GM12878 (cell line): ENCODE results near the gene MRPL30. TPM values are rescaled to one million over a fixed set of nuclear protein-coding genes. Genes with fewer than 3 reads are reported as not detected.

Source experiments
- ATAC-seq: fragments of 200-7000 bp; cut with Tn5 transposase; 3 replicates; pipeline ENCODE4 v1.9.1; 2020; ENCODE audit warnings: mild to moderate bottlenecking, moderate library complexity
- BruUV-seq: library from RNA; stranded (reverse); fragments of 400-500 nt; replicated peaks from 2 replicates; lab custom pipeline; 2021; lab: Mats Ljungman, UMichigan
- CTCF ChIA-PET: fragments of 300-600 bp; sonication (Branson Sonifier 250); formaldehyde crosslinking; extraction: SDS; loops from one replicate; lab custom pipeline; 2021; ENCODE audit warnings: inconsistent platforms; lab: Yijun Ruan, JAX
- POLR2A ChIA-PET: fragments of 350-600 bp; formaldehyde crosslinking; extraction: SDS; loops from one replicate; lab custom pipeline; 2021; ENCODE audit warnings: inconsistent platforms; lab: Charles Lee
- RAD21 ChIA-PET: fragments of 300-600 bp; sonication (Branson Sonifier 250); formaldehyde crosslinking; loops from one replicate; lab custom pipeline; 2023; ENCODE audit warnings: antibody characterized with exemption; ENCODE audit not compliant: unreplicated experiment; lab: Charles Lee
- SMC1A ChIA-PET: fragments of 300-600 bp; sonication (Branson Sonifier 250); formaldehyde crosslinking; loops from one replicate; lab custom pipeline; 2023; ENCODE audit not compliant: unreplicated experiment, uncharacterized antibody; lab: Charles Lee
- DNase-seq: peaks from one replicate; pipeline ENCODE4 v3.0.0-alpha.2; 2011; ENCODE audit warnings: low read depth, low spot score
- FAIRE-seq: peaks from 3 replicates; lab custom pipeline; 2011; peaks lifted over from hg19 to GRCh38; lab: Jason Lieb, UNC
- H2AFZ ChIP-seq: 2 replicates; pipeline ENCODE4 v1.6.0; 2011; ENCODE audit warnings: low read depth, low read length, control low read depth; ENCODE audit not compliant: control insufficient read depth
- H3K27ac ChIP-seq: 2 replicates; pipeline ENCODE4 v1.5.1; 2011; ENCODE audit warnings: control low read depth; ENCODE audit not compliant: control insufficient read depth, insufficient read depth
- H3K27me3 ChIP-seq, 2 experiments: replicated peaks in 1 of 2; 2 replicates each; pipeline versions ENCODE4 v1.6.0 to v1.6.1; 2011; ENCODE audit warnings: low read length in 1 of 2; ENCODE audit not compliant: control insufficient read depth in 2 of 2, insufficient read depth in 2 of 2
- H3K36me3 ChIP-seq, 2 experiments: 2 replicates each; pipeline ENCODE4 v1.5.1; 2011; ENCODE audit warnings: low read length in 1 of 2; ENCODE audit not compliant: control insufficient read depth in 2 of 2, insufficient read depth in 2 of 2
- H3K4me1 ChIP-seq: 2 replicates; pipeline ENCODE4 v1.6.1; 2011; ENCODE audit warnings: mild to moderate bottlenecking, low read length, moderate library complexity, mixed read lengths; ENCODE audit not compliant: control insufficient read depth, insufficient read depth
- H3K4me2 ChIP-seq: 2 replicates; pipeline ENCODE4 v1.6.0; 2011; ENCODE audit warnings: control low read depth; ENCODE audit not compliant: control insufficient read depth, insufficient read depth
- H3K4me3 ChIP-seq: fragments of 200-600 bp; sonication (generic); 2 replicates; pipeline ENCODE4 v1.5.1; 2016
- H3K79me2 ChIP-seq: 2 replicates; pipeline ENCODE4 v1.6.0; 2011; ENCODE audit warnings: low read length; ENCODE audit not compliant: control insufficient read depth, insufficient read depth
- H3K9ac ChIP-seq: 2 replicates; pipeline ENCODE4 v1.8.0; 2011; ENCODE audit warnings: low read length, control low read depth, mixed read lengths; ENCODE audit not compliant: control insufficient read depth, insufficient read depth
- H3K9me3 ChIP-seq: replicated peaks from 3 replicates; pipeline ENCODE4 v1.5.1; 2011; ENCODE audit warnings: mild to moderate bottlenecking, low read length; ENCODE audit not compliant: control insufficient read depth, insufficient read depth
- H4K20me1 ChIP-seq: 2 replicates; pipeline ENCODE4 v1.6.0; 2011; ENCODE audit not compliant: control insufficient read depth, insufficient read depth
- BHLHE40 ChIP-seq, 2 experiments: fragments of 450-650 bp in 1 of 2; IDR thresholded peaks; 2 replicates each; pipeline ENCODE4 v1.6.1; 2011 to 2017; ENCODE audit warnings: low read depth in 2 of 2, borderline replicate concordance in 1 of 2, improper control_type of control experiment in 1 of 2, low read length in 1 of 2, mild to moderate bottlenecking in 1 of 2
- CHD1 ChIP-seq: IDR thresholded peaks from 2 replicates; pipeline ENCODE4 v1.6.1; 2012; ENCODE audit warnings: low read depth, low read length, improper control_type of control experiment
- EZH2 ChIP-seq: IDR thresholded peaks from 2 replicates; pipeline ENCODE4 v1.6.1; 2012; ENCODE audit warnings: low read depth, mild to moderate bottlenecking, control low read depth, inconsistent platforms, low read length, borderline replicate concordance; ENCODE audit not compliant: control insufficient read depth
- FOS ChIP-seq: IDR thresholded peaks from 3 replicates; pipeline ENCODE4 v1.6.1; 2011; ENCODE audit warnings: borderline replicate concordance; ENCODE audit not compliant: insufficient read length; ENCODE audit errors: extremely low read depth
- FOXM1 ChIP-seq: IDR thresholded peaks from 2 replicates; pipeline ENCODE4 v1.6.1; 2012; ENCODE audit warnings: low read depth, mild to moderate bottlenecking, inconsistent platforms, low read length, moderate library complexity
- IRF5 ChIP-seq: fragments of 450-650 bp; IDR thresholded peaks from 2 replicates; pipeline ENCODE4 v1.6.1; 2017; ENCODE audit warnings: borderline replicate concordance
- NFYB ChIP-seq: IDR thresholded peaks from 2 replicates; pipeline ENCODE4 v1.6.1; 2011; ENCODE audit warnings: low read depth, mild to moderate bottlenecking, low read length, improper control_type of control experiment, moderate library complexity; ENCODE audit not compliant: insufficient read depth
- NR2F1 ChIP-seq: fragments of 450-650 bp; conservative IDR thresholded peaks from 2 replicates; pipeline ENCODE4 v1.6.1; 2017; ENCODE audit warnings: mild to moderate bottlenecking
- ZZZ3 ChIP-seq: IDR thresholded peaks from 2 replicates; pipeline ENCODE4 v1.6.1; 2011; ENCODE audit warnings: low read depth; ENCODE audit not compliant: control insufficient read depth, insufficient read length
- WGBS: methylation state at CpG from one replicate; pipeline ENCODE4 v1.1.6; 2016; ENCODE audit warnings: low lambda C conversion rate; ENCODE audit not compliant: insufficient replicate concordance, insufficient coverage; ENCODE audit errors: missing lambda C conversion rate; 5-methylcytosine and 5-hydroxymethylcytosine counted together
- in situ Hi-C: fragments of 300-500 bp; cut with MboI; formaldehyde crosslinking; loops from 9 replicates; pipeline ENCODE4 v1.14.3; 2018; ENCODE audit warnings: mixed read lengths
- intact Hi-C: fragments of 100-400 bp; cut with micrococcal nuclease; formaldehyde crosslinking; loops from one replicate; pipeline ENCODE4 v1.14.2; 2022; ENCODE audit not compliant: unreplicated experiment
- polyA plus RNA-seq, 11 experiments: library from polyadenylated mRNA; depleted of rRNA in 4 of 11; unstranded in 6 of 11; stranded (reverse) in 5 of 11; fragments of >200 nt; fragmentation: Nextera tagmentation in 4 of 11; fragmentation: Illumina TruSeq in 1 of 11; extraction: Ambion mirVana in 4 of 11; extraction: Trizol in 1 of 11; gene quantifications; 1 replicate in 1 of 11; 2 replicates in 10 of 11; pipeline versions ENCODE4 v1.2.1 to v1.2.3, GENCODE V29; 2011 to 2016; ENCODE audit warnings: inconsistent platforms in 2 of 11, missing spikeins in 2 of 11, low read depth in 1 of 11
- total RNA-seq, 4 experiments: library from RNA; depleted of rRNA in 3 of 4; stranded (reverse); fragments of >200 nt in 3 of 4; fragmentation: Illumina TruSeq in 1 of 4; extraction: Trizol in 1 of 4; gene quantifications; 2 replicates each; pipeline versions ENCODE4 v1.2.1 to v1.2.3, GENCODE V29; 2013 to 2021
- TF ChIP-seq, protein P1 (sequence below): fragments of 450-650 bp; IDR thresholded peaks from 2 replicates; pipeline ENCODE4 v1.6.1; 2017; ENCODE audit warnings: low read depth, mild to moderate bottlenecking, moderate library complexity

MRPL30 gene
- total and polyA plus RNA-seq, 10 of the 15 experiments (the other 5 are each of a cell fraction or from before 2014, with no cell fraction given) = 33.6 to 63.3 (median 40.1) TPM

DNA sequence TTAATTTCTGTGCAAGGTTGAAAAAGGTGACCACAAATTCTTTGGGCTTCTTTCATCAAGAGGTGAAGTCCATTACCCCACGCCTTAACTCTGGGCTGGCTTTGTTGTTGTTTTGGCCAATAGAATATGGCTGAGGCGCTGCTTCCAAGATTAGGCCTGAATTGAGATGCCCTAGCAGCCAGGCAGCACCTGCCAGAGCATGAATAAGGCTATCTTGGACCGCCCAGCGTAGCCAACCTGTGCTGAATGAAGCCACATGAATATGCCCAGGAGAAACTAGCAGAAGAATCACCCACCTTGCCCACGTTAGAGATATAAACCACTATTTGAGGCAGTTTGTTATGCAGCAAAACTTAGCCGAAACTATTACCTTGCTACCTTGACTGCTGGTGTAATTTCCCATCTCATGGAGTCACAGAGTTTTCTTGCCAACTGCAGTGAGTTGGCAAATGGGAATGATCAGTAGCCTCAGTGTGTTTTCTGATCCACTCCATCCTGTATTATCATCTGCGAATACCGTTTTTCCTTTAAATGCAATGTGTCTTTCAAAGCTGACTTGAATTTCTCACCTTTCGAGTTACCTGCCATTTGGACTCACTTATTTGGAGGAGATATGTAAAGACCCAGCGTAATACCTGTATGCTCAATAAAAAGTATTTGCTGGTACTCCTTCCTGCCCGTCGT is 26.9 kb upstream of the MRPL30 start:
- in situ Hi-C loops (no loop called here), intact Hi-C loops (loop anchor here (1.0 to 10.0 kb wide), 2 partner anchors 182 to 509 kb away; partner anchors contain the start of gene TXNDC9)
- H3K4me3 ChIP-seq = peak overlapping the region; percentile 78
- TSS peak; percentile 86 for BruUV-seq
- peak overlapping the region; percentile 84 for H3K9ac ChIP-seq
- no peaks in the 10 kb centered on the region for H3K36me3 ChIP-seq
- peak overlapping the region; percentile 76 for H3K27ac ChIP-seq
- ATAC-seq (no peak), DNase-seq (no peak), FAIRE-seq (peak; percentile 75)
- H3K4me2 ChIP-seq = peak overlapping the region; percentile 32
- SMC1A ChIA-PET = interaction anchor here (0.9 to 2.3 kb wide), 7 partner anchors 10 to 64 kb away, joined by 3 to 11 read pairs (median 3); partner anchors contain the start of gene C2orf15
- H3K79me2 ChIP-seq = peaks cover 11% of the 10 kb centered on the region
- peak overlapping the region; percentile 95 for H2AFZ ChIP-seq
- no peaks in the 10 kb centered on the region for H3K27me3 ChIP-seq
- TF ChIP-seq FOXM1 = no peak
- TF ChIP-seq IRF5 = no peak
- TF ChIP-seq ZZZ3 = no peak
- TF ChIP-seq, protein P1, sequence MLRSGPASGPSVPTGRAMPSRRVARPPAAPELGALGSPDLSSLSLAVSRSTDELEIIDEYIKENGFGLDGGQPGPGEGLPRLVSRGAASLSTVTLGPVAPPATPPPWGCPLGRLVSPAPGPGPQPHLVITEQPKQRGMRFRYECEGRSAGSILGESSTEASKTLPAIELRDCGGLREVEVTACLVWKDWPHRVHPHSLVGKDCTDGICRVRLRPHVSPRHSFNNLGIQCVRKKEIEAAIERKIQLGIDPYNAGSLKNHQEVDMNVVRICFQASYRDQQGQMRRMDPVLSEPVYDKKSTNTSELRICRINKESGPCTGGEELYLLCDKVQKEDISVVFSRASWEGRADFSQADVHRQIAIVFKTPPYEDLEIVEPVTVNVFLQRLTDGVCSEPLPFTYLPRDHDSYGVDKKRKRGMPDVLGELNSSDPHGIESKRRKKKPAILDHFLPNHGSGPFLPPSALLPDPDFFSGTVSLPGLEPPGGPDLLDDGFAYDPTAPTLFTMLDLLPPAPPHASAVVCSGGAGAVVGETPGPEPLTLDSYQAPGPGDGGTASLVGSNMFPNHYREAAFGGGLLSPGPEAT = no peak
- TF ChIP-seq CHD1 = no peak
- no peak for TF ChIP-seq BHLHE40 (IDR thresholded peaks at IDR 0.05; ENCODE audit: borderline replicate concordance in 1 of 2, low read depth in 2 of 2, low read length in 1 of 2)
- no peak for TF ChIP-seq NR2F1
- TF ChIP-seq FOS = no peak
- no peak for TF ChIP-seq NFYB
- no peak for TF ChIP-seq EZH2
- H3K9me3 ChIP-seq = no peaks in the 10 kb centered on the region
- WGBS = 40% methylated on average over 12 of the region's 12 CpGs
- H4K20me1 ChIP-seq = no peaks in the 10 kb centered on the region
- H3K4me1 ChIP-seq = no peaks in the 10 kb centered on the region
- CTCF ChIA-PET = interaction anchor here (0.6 to 2.3 kb wide), 3 partner anchors 26 to 183 kb away, joined by 3 to 10 read pairs (median 3); partner anchors contain the start of genes MITD1 and MRPL30
- RAD21 ChIA-PET = interaction anchor here (1.1 to 1.4 kb wide), 2 partner anchors 13 kb away, joined by 4 to 8 read pairs; no protein-coding TSS in a partner anchor
- POLR2A ChIA-PET = interaction anchor here (0.6 to 4.0 kb wide), 5 partner anchors 13 to 183 kb away, joined by 3 to 26 read pairs (median 10); partner anchors contain the start of genes C2orf15 and EIF5B
